C4-2B (cell line): ENCODE measurements around the gene KCNQ4.
A peak's percentile ranks its signal among the peaks of the same experiment; 100 is the strongest.

ENCODE experiments used
- H3K27ac ChIP-seq: fragments of 450-650 bp; 2 replicates; pipeline ENCODE4 v1.5.1; 2017
- ZFX ChIP-seq: fragments of 450-650 bp; IDR thresholded peaks from 2 replicates; pipeline ENCODE4 v1.6.1; 2017
- TF ChIP-seq, protein P1 (sequence below): fragments of 450-650 bp; conservative IDR thresholded peaks from 2 replicates; pipeline ENCODE4 v1.5.1; 2017; ENCODE audit warnings: mild to moderate bottlenecking

The KCNQ4 gene

DNA sequence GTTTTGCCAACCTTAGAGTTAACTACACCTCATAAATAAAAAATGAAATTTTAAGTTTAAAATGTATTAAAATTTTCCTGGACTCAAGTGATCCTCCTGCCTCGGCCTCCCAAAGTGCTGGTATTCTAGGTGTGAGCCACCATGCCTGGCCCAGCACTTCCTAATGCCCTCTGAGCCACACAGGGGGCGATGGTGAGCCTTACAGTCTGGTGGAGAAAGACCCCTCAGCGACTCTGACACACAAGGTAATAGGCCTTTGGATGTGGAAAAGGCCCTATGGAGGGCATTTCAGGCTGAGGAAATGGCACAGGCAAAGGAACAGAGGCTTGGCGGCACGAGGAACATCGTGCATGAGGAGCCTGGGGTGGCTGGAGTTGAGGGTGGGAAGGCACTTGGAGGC is 71.9 kb downstream of the KCNQ4 start:
- TF ChIP-seq, protein P1, sequence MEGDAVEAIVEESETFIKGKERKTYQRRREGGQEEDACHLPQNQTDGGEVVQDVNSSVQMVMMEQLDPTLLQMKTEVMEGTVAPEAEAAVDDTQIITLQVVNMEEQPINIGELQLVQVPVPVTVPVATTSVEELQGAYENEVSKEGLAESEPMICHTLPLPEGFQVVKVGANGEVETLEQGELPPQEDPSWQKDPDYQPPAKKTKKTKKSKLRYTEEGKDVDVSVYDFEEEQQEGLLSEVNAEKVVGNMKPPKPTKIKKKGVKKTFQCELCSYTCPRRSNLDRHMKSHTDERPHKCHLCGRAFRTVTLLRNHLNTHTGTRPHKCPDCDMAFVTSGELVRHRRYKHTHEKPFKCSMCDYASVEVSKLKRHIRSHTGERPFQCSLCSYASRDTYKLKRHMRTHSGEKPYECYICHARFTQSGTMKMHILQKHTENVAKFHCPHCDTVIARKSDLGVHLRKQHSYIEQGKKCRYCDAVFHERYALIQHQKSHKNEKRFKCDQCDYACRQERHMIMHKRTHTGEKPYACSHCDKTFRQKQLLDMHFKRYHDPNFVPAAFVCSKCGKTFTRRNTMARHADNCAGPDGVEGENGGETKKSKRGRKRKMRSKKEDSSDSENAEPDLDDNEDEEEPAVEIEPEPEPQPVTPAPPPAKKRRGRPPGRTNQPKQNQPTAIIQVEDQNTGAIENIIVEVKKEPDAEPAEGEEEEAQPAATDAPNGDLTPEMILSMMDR, result no peak; the same call in 1 of the 2 replicates
- TF ChIP-seq ZFX, result no peak
- H3K27ac ChIP-seq, result no peak overlapping the region

DNA sequence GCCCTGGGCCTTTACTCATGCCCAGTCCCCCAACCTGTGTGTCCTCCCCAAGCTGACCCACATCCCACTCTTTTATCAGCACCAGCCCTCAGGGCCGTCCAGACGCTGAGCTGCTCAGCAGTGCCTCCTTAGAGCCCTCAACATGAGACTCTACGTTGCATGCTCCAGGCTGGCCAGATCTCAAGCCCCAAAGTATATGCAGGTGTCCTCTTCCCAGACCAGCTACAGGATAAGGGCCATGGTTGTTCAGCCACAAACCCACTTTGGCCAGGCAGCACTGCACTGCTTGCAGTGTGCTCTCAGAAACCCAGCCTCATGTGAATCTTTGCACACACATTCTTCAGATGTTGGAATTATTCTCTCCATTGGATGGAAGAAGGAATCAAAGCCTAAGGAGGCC is 72.5 kb downstream of the KCNQ4 start:
- no peak for TF ChIP-seq ZFX
- TF ChIP-seq, protein P1, result no peak
- H3K27ac ChIP-seq, result no peak overlapping the region

DNA sequence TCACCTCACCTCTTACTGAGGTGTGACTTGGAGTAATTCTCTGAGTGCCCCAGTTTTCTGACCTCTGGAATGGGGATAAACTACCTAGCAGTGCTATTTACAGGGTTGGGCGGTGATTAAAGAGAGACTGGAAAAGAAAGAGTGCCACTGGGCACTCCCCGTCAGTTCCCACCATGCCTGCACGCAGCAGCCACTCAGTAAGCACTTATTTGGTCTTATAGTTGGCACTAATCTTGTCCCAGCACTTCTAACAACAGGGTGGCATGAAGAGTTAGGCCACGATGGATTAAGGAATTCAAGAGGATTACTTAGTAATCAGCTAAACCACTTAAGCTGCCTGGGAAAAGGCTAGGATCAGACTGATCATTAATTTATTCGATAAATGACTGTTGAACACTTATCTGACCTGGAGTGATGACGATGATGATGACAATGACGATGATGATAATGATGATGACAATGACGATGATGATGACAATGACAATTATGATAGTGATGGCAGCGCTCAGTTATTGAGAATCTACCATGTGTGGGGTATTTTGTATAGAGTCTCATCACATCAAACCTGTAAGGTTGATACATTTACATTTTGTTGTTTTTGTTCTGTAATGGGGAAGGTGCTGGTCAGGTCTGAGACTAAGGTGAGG is 73.2 kb downstream of the KCNQ4 start:
- TF ChIP-seq, protein P1, result no peak
- TF ChIP-seq ZFX, result no peak
- H3K27ac ChIP-seq, result no peak overlapping the region

DNA sequence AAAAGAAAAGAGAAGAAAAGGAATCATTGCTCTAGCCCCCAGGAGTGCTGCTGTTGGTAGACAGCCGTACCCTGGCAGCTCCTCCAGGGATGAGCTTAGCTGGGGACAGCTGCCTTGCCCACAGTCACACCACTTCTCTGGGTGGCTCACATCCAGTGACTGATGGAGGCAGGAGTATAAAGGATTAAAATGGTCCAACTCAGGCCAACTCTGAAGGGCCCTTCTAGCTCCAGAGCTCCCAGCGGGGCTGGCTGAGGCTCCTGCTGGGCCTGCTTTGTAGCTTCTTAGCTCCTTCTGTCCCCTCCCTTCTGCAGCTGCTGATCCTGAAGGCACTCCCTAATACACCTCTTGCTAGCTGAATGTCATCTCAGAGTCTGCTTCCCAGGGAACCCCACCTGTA is 74.2 kb downstream of the KCNQ4 start:
- no peak for TF ChIP-seq ZFX
- no peak overlapping the region for H3K27ac ChIP-seq

DNA sequence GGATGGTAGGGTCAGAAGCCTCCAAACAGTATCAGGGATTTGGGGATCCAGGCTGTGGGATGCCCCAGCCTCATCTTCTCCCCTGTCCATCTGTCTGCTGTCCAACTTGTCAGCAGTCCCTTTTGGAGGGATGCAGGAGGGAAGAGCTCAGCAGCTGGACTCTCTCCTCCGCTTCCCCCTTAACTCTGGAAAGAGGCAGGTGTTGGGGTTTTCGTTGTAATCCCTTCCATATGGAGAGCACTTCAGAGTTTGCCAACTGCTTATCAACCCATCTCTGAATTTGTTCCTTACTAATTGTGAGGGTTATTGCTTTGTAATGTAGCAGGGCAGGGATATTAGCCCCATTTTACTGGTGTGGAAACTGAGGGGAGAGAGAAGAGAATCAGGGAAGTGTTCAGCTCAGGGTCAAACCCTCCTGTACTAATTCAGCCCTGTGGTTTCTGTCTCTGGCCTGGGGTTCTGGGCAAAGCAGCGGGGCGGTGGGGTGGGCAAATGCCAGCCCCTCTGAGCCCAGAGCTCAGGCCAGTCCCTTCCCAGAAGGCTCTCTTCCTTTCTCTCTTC is 75.3 kb downstream of the KCNQ4 start:
- TF ChIP-seq ZFX, result no peak
- TF ChIP-seq, protein P1, result no peak

DNA sequence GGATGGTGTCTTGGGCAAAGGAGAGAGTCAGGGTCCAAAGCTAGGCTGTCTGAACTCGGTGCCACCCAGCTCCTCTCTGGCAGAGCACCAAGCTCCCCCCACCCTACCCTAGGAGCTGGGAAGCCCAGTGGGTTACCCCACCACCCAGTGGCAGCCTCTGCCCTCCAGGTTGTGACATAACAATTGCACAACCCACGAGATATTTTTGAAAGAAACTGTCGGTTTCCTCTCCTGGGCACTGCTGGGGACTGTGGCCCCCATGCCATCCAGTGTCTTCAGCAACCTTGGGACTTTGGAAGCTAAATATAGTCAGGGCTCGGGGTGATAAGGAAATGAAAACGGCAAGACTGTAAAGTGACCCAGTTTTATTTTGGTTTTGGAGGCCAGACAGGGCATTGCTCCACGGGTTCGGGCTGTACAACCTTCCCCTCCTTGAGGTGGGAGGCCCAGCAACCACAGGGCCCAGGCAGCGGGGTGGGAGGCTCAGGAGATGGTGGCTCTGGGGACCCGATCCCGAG is 77.2 kb downstream of the KCNQ4 start:
- no peak overlapping the region; the same call in 1 of the 2 replicates for H3K27ac ChIP-seq
- no peak for TF ChIP-seq ZFX
- TF ChIP-seq, protein P1, result no peak

More for the DNA sequence above, 75.3 kb downstream of the KCNQ4 start:
- no peak overlapping the region for H3K27ac ChIP-seq

DNA sequence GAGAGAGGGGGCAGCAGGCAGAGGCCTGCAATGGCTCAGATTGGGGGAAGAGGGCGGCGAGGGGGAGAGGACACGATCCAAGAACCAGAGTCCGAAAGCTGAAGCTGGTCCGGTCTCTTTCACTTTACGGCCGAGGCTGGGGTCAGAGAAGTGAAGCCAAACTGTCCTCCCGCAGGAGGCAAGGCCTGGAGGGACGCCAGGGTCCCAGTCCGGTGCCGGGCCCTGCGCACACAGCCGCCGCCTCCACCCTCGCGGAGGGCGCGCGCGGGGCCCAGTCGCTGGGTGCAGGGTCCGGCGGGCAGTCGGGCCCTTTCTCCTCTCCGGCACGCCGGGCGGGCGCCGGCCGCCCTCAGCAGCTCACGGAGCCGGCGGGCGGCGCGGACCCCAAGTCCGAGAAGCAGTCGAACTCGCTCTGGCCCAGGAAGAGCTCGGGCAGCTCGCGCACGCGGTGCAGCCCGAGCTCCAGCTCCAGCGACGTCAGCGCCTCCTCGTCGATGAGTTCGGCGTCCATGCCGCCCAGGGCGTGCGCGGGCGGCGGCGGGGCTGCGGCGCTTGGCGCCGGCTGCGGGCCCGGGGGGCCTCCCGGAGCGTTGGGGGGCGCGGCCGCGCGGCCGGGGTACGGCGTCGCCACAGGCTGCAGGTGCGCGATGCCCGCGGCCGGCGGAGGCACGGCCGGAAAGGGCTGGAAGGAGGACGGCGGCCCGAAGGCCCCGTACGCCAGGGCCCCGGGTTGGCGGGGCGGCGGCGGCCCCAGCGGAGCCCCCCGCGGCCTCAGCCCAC is 77.8 kb downstream of the KCNQ4 start:
- H3K27ac ChIP-seq, result peak overlapping the region; percentile 54
- TF ChIP-seq ZFX, result no peak
- TF ChIP-seq, protein P1, result no peak
